Brain pericyte (primary cell): Measurements from ENCODE around the gene ERF.

Source experiments
- DNase-seq: peaks from one replicate; pipeline ENCODE4 v3.0.0-alpha.2; 2012; ENCODE audit warnings: low read depth, low spot score

The ERF gene

GRCh38 chr19:42254850-42255765 is at the start of gene ERF:
TSS of gene ERF (minus strand) at chr19:42255128. CDS start at chr19:42254999, 129 bp downstream.
- peak; percentile 65 for DNase-seq

GRCh38 chr19:42303876-42304275 is 48.9 kb upstream of the ERF start:
- no peak for DNase-seq

- no peak for DNase-seq
Observed at GRCh38 chr19:42303101-42303464, 48.2 kb upstream of the ERF start.

- DNase-seq, result no peak
Observed at GRCh38 chr19:42301646-42302203, 46.8 kb upstream of the ERF start, which contains the start of gene PRR19. TSS of gene PRR19 (plus strand) at chr19:42302132. CDS start at chr19:42309585, 7,453 bp downstream.

- no peak for DNase-seq
Observed at GRCh38 chr19:42297039-42297438, 42.1 kb upstream of the ERF start.

GRCh38 chr19:42295831-42296525 is 41.0 kb upstream of the ERF start:
- DNase-seq, result no peak

- no peak for DNase-seq
Observed at GRCh38 chr19:42295342-42295741, 40.4 kb upstream of the ERF start.

- no peak for DNase-seq
Observed at GRCh38 chr19:42294471-42295137, 39.7 kb upstream of the ERF start.

GRCh38 chr19:42293948-42294347 is 39.0 kb upstream of the ERF start:
- no peak for DNase-seq

GRCh38 chr19:42293540-42293939 is 38.6 kb upstream of the ERF start:
- no peak for DNase-seq

- DNase-seq, result no peak
Observed at GRCh38 chr19:42292963-42293362, 38.0 kb upstream of the ERF start.

GRCh38 chr19:42292042-42292960 is 37.4 kb upstream of the ERF start:
- no peak for DNase-seq

- DNase-seq, result no peak
Observed at GRCh38 chr19:42291435-42291810, 36.5 kb upstream of the ERF start.

GRCh38 chr19:42290523-42291434 is 35.9 kb upstream of the ERF start:
- no peak for DNase-seq

- no peak for DNase-seq
Observed at GRCh38 chr19:42290136-42290522, 35.2 kb upstream of the ERF start.

- no peak for DNase-seq
Observed at GRCh38 chr19:42289556-42290041, 34.7 kb upstream of the ERF start.

GRCh38 chr19:42288881-42289555 is 34.1 kb upstream of the ERF start:
- DNase-seq, result no peak

GRCh38 chr19:42288387-42288786 is 33.5 kb upstream of the ERF start:
- no peak for DNase-seq

- no peak for DNase-seq
Observed at GRCh38 chr19:42287827-42288107, 32.8 kb upstream of the ERF start.
